IPS-NIHi7 (cell line): ENCODE measurements around the gene SERPINB6.
"Not testable (repeated sequence)": the region's sequence is repeated elsewhere in the genome, so short reads cannot be mapped to it uniquely, and the experiment has no call there.

Source experiments
- DNase-seq: peaks from one replicate; pipeline ENCODE4 v3.0.0; 2012; ENCODE audit warnings: mixed read lengths; ENCODE audit errors: extremely low spot score

Gene SERPINB6

DNA sequence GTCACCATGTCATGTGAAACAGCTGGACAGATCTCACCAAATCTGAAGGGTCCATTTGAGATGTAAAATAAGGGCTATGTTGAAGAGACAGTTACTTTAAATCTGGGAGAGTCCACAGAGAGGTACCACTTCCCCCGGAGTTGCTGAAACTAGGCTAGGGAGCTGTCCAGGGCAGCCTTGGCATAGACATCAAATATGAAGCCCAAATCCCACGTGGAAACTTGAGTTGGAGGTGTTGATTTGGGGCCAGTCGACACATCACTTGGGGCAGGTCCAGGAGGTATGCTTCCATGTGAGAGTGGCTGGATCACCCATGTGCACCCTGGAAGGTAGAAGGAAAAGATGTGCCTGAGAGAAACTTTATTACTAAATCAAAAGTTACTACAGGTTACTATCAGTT, 56.2 kb downstream of the SERPINB6 start:
- DNase-seq, result no peak

DNA sequence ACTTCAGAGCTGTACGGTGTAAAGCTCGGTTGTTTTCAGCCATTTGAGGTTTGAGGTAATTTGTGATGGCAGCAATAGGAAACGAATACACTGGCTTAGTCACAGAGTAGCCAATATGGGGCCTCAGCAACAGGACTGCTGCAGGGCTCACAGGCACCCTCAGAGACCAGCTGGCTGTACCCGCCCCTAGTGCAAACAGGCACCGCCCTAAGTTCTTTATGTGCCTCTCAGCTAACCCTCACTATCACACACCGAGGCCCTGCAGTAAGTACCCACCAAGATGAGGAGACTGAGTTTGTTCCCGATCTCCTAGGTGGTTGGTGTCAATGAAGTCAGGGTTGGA, 57.1 kb downstream of the SERPINB6 start:
- DNase-seq, result no peak

DNA sequence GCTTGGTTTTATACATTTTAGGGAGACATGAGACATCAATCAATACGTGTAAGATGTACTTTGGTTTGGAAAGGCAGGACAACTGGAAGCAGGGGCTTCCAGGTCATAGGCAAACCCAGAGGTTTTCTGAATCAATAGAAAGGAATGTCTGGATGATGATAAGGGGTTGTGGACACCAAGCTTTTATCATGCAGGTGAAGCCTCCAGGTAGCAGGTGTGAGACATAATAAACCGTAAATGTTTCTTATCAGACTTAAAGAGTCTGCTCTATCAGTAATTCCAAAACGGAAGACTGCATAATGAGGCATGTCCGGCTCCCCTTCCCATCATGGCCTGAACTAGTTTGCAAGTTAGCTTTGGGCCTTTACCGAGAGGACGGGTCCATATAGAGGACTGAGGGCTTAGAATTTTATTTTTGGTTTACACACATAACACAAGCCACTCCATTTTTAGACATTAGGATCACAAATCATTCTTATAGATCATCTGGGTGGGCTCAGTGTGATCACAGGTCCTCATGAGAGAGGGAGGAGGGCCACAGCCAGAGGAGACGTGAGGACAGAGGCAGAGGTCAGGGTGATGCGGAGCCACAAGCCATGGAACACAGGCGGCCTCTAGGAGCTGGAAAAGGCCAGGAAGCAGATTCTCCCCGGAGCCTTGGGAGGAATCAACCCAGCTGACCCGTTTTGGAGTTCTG, 57.6 kb downstream of the SERPINB6 start:
- no peak for DNase-seq

DNA sequence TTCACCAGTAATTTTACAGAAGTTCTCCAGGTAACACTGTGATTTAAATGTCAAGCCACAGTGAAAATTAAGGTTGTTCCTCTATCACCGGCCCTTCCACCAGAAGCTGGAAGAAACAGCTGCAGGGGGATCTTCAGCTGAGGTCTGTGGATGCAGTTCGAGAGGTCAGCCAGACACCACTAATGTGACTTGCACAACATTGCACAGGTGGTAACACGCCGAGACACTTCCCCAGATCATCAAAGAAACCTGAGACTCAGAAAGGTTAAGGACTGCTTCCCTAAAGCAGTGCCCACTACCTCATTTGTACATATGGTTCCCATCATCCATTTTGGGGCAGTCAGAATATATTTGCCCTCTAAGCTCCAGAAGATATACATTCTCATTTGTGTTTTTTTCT, 60.2 kb downstream of the SERPINB6 start:
- DNase-seq, result no peak

DNA sequence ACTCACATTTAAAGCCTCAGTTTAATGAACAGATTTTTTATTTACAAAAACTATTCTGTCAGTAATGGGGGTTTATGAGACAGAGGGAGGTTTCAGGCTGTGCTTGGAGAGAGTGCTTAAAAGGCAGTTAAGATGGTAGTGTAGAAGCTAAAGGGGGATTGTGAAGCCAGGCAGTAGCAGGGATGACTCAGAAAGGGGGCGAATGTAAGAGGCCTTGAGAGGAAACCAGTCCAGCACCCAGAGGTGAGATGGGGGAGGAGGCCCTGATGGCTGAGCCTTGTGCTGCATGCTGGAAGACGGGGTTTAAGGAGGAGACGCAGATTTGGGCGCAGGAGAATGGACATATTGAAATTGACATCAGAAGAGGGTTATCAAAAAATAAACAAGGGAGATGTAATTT, 61.6 kb downstream of the SERPINB6 start:
- no peak for DNase-seq

DNA sequence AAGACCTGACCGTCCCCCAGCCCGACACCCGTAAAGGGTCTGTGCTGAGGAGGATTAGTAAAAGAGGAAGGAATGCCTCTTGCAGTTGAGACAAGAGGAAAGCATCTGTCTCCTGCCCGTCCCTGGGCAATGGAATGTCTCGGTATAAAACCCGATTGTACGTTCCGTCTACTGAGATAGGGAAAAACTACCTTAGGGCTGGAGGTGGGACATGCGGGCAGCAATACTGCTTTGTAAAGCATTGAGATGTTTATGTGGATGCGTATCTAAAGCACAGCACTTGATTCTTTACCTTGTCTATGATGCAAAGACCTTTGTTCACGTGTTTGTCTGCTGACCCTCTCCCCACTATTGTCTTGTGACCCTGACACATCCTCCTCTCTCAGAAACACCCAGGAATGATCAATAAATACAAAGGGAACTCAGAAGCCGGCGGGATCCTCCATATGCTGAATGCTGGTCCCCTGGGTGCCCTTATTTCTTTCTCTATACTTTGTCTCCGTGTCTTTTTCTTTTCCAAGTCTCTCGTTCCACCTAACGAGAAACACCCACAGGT, 62.2 kb downstream of the SERPINB6 start:
- DNase-seq, result not testable (repeated sequence)

DNA sequence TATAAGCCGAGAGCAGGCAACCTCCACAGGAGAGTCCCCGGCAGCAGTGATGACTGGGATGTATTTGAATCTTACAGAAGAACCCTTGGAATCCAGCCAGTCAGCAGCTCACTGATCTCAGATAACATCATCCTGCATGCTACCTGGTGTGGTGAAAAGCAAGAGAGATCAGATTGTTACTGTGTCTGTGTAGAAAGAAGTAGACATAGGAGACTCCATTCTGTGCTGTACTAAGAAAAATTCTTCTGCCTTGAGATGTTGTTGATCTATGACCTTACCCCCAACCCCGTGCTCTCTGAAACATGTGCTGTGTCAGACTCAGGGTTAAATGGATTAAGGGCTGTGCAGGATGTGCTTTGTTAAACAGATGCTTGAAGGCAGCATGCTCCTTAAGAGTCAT, 62.9 kb downstream of the SERPINB6 start:
- DNase-seq, result not testable (repeated sequence)

DNA sequence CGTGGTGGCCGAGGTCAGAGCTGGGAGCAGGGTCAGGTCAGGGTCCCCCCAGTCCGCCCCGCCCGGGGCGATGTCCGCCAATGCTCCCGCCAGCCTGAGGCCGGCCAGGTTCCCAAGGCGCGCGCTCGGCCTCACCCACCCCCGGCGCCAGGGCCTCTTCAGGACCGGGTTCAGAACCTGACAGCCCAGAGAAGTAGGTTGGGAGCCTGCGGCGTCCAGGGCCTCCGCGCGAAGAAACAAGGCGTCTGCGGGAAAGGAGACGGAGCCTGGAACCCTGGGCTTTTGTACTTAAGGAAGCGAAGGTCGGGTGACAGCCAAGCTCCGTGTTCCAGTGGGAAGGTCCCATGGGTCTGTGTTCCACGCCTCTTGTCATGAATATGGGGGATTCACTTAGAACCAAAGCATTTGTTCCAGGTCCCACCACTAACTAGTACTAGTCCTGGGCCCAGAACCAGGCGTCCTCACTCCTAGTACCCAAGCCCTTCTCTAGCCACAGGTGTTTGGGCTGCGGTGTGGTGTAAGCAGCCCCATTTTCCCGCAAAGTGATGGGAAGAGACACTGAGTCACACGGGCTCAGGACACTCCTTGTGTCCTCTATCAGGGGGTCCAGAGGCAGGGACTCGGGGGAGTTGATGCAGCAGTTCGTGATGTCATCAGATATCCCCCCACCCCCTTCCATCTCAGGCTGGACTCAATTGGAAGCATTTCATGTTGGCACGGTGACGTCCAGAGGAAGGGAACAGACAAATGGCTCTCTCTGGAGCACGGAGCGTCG, 67.8 kb downstream of the SERPINB6 start:
- DNase-seq, result not testable (repeated sequence)

DNA sequence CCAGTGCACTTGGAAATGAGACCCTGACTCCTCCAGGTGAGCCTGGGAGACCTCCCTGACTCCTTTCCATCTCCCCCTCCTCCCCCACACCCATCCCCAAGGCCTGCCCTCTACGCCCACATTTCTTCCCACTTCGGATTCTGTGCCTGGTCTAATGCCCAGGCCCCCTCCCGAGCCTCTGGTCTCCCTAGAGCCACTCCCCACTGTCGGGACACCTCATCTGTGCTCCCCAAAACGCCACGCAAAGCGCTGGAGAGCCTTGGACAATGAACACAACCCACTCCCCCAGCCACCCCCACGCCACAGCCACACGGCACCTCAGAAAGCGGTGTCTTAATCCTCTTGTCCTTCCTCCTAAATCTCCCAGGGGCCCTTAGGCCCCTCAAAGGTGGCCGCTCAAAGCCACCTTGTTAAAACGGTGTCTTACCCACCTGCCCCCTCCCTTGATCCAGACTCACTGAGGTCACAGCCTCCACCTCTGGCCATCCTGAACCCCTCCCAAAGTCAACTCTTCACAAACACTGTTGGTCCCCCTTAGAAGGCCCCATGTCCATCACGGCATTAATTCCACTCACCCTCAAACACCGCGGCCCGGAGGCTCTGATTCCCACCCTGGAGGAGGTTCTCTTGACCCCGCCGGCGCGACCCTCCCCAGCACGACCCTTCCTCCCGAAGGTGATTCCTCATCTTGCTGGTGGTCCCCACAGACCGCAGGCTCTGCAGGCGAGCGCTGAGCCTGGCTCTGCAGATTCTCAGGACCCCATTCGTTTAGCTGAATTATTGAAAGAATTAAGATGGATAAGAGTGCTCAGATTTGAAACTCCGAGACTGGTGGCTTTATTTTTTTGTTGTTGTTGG, 69.5 kb downstream of the SERPINB6 start:
- not testable (repeated sequence) for DNase-seq

DNA sequence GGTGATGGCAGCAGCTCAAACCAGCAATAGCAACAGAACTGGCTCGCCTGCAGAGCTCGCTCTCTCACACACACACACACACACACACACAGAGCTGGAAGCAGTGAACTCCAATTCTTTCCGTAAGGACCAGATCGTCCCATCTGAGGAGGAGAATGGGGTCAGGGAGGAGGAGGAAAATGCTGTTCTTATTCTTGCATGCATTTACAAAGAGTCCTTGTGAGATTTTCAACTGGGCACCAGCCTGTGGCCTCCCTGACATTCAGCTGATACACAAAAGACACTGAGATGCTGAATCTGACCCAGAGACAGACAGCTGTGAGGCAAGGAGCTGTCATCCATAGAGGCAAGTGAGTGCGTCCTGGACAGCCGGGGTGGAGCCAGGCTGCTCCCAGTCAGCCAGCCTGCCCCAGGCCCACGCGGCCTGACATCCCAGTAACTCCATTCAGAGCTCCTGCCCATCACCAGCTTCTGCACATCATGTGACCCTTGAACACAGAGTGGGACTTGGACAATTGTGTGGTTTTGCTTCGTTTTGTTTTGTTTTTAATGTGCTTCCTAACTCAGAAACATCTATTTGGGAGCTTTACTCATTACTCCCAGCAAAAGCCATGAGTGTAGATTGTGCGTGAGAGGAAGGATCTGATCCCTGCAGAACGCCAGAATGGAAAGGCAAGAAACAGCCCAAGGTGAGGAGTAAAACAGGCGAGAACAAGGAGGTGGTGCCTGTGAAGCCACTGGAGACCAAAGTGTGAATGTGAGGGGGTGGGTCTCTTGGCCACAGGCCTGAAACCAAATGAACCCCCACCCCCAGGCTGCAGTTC, 70.3 kb downstream of the SERPINB6 start:
- DNase-seq, result no peak

DNA sequence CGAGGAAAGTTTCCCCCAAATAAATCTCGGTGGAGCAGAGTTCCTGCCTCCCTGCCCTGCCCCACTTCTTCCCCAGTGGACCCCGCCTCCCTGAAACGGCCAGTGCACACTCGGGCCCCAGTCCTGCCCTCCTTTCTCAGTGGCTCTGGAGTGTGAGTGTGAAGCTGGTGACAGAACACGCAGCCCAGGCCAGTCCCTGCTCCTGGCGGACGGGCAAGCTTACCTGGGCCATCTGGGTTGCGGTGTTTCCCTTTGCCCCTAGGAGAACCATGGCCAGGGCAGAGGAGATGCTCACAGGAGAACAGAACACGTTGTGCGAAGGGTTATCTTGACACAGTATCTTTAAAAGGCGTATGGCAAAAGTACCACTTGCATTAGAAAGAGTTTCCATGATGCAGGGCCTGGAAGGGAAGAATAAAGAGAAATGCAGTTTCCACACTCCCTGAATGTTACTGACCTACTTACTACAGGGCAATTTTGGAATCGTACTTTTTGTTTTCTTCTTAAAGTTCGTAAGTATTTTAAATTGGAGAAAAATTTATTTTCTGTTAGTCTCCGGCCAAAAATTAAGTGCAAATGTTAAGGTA, 71.1 kb downstream of the SERPINB6 start:
- no peak for DNase-seq

DNA sequence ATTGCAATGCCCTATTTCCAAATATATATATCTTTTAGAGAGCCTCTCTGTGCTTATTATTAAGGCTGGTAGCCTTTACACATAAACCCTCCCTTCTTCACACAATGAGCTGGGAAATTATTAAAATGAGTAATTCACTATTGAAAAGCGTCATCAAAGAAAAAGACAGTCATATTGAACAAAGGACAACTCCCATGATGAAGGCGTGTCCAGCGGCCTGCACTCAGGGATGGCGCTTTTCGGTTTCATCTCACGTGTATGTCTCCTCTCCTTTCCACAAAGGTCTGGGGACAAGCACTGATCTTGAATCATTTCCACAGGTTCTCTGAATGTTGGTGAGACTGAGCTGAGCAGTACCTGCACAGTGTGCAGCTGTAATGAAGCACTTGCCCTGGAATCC, 71.8 kb downstream of the SERPINB6 start:
- no peak for DNase-seq
